ENCODE data around the gene FOXR1. TPM values are rescaled to one million over a fixed set of nuclear protein-coding genes. Genes with fewer than 3 reads are reported as not detected.

Gene FOXR1
- total RNA-seq, 3 donors from 2014 or later (not counting 1 experiment from before 2014, with no cell fraction given), result not detected

- no peak overlapping the region for H3K27ac Mint-ChIP-seq
Measured at GRCh38 chr11:119011476-119012053, 40.0 kb downstream of the FOXR1 start.

GRCh38 chr11:119012629-119013170 is 41.1 kb downstream of the FOXR1 start:
- H3K27ac ChIP-seq (ENCODE audit: low read length), result no peak overlapping the region

More at GRCh38 chr11:119011476-119012053, 40.0 kb downstream of the FOXR1 start:
- ATAC-seq, result no peak
- H3K27me3 Mint-ChIP-seq (ENCODE audit: low read depth in 2 of 2), result no peaks in the 10 kb centered on the region
- H3K4me3 Mint-ChIP-seq, result no peak overlapping the region
- H3K27me3 ChIP-seq (ENCODE audit: control insufficient read depth, insufficient read depth, low read length), result no peaks in the 10 kb centered on the region
- TF ChIP-seq CTCF (IDR thresholded peaks at IDR 0.05), result no peak
- H3K4me1 ChIP-seq (ENCODE audit: control insufficient read depth, insufficient read depth, low read length), result peaks cover 7% of the 10 kb centered on the region
- over 99% methylated on average over 5 of the region's 6 CpGs for WGBS (ENCODE audit: insufficient coverage)
- no peak overlapping the region for H3K27ac ChIP-seq (ENCODE audit: low read length)
- DNase-seq, result no peak
- no peaks in the 10 kb centered on the region for H3K9me3 ChIP-seq (ENCODE audit: control insufficient read depth, insufficient read depth, low read length)
- H3K9me3 Mint-ChIP-seq, result no peaks in the 10 kb centered on the region
- peaks cover 0 to 13% of the 10 kb centered on the region in 2 donors for H3K4me1 Mint-ChIP-seq
- intact Hi-C loops (cut with micrococcal nuclease), result no loop called here
- no peak overlapping the region for H3K4me3 ChIP-seq (ENCODE audit: low read length)
- peaks cover 8% of the 10 kb centered on the region for H3K36me3 Mint-ChIP-seq
- peaks cover 68% of the 10 kb centered on the region for H3K36me3 ChIP-seq (ENCODE audit: control insufficient read depth, insufficient read depth, low read length)

GRCh38 chr11:119014209-119014924 is 42.8 kb downstream of the FOXR1 start:
- intact Hi-C loops (cut with micrococcal nuclease), result no loop called here
- TF ChIP-seq CTCF (IDR thresholded peaks at IDR 0.05), result no peak
- Mint-ChIP-seq H3K9me3 (no peaks in the 10 kb centered on the region), H3K4me1 (peaks cover 11 to 25% of the 10 kb centered on the region in 2 donors), H3K4me3 (no peak overlapping the region), H3K36me3 (no peaks in the 10 kb centered on the region), H3K27ac (peak overlapping the region; percentile 54 to 99), H3K27me3 (ENCODE audit: low read depth in 2 of 2) (no peaks in the 10 kb centered on the region)
- Histone ChIP-seq H3K27me3 (ENCODE audit: control insufficient read depth, insufficient read depth, low read length) (no peaks in the 10 kb centered on the region), H3K27ac (ENCODE audit: low read length) (no peak overlapping the region), H3K36me3 (ENCODE audit: control insufficient read depth, insufficient read depth, low read length) (peaks cover 56% of the 10 kb centered on the region), H3K9me3 (ENCODE audit: control insufficient read depth, insufficient read depth, low read length) (no peaks in the 10 kb centered on the region), H3K4me3 (ENCODE audit: low read length) (no peak overlapping the region), H3K4me1 (ENCODE audit: control insufficient read depth, insufficient read depth, low read length) (peaks cover 23% of the 10 kb centered on the region)
- 97% methylated on average over 16 of the region's 17 CpGs for WGBS (ENCODE audit: insufficient coverage)
- ATAC-seq (no peak), DNase-seq (no peak)

More at GRCh38 chr11:119012629-119013170, 41.1 kb downstream of the FOXR1 start:
- TF ChIP-seq CTCF (IDR thresholded peaks at IDR 0.05), result no peak
- Mint-ChIP-seq H3K4me3 (no peak overlapping the region), H3K4me1 (peaks cover 5 to 19% of the 10 kb centered on the region in 2 donors), H3K36me3 (peaks cover 6% of the 10 kb centered on the region), H3K9me3 (no peaks in the 10 kb centered on the region), H3K27me3 (ENCODE audit: low read depth in 2 of 2) (no peaks in the 10 kb centered on the region), H3K27ac (peak overlapping the region in 1 of 2 donors; percentile 9)
- 92% methylated on average over 2 of the region's 3 CpGs for WGBS (ENCODE audit: insufficient coverage)
- intact Hi-C loops (cut with micrococcal nuclease), result no loop called here
- Histone ChIP-seq H3K4me1 (ENCODE audit: control insufficient read depth, insufficient read depth, low read length) (peaks cover 17% of the 10 kb centered on the region), H3K36me3 (ENCODE audit: control insufficient read depth, insufficient read depth, low read length) (peaks cover 64% of the 10 kb centered on the region), H3K27me3 (ENCODE audit: control insufficient read depth, insufficient read depth, low read length) (no peaks in the 10 kb centered on the region), H3K4me3 (ENCODE audit: low read length) (no peak overlapping the region), H3K9me3 (ENCODE audit: control insufficient read depth, insufficient read depth, low read length) (no peaks in the 10 kb centered on the region)
- DNase-seq (no peak), ATAC-seq (no peak)
